Vagina (tissue), 2 donors: ENCODE measurements around the gene CENPT. TPM values are rescaled to one million over a fixed set of nuclear protein-coding genes. Genes with fewer than 3 reads are reported as not detected.

Experiments used
- DNase-seq, 2 donors: peaks; one replicate each; pipeline ENCODE4 v3.0.0-alpha.2; 2017; ENCODE audit errors: extremely low spot score in 2 of 2
- H3K27ac ChIP-seq: fragments of 200-600 bp; sonication (generic); one replicate; pipeline ENCODE4 v1.5.1; 2019
- H3K27me3 ChIP-seq: fragments of 200-600 bp; sonication (generic); one replicate; pipeline ENCODE4 v1.5.1; 2019
- H3K36me3 ChIP-seq, 2 donors: fragments of 200-600 bp; sonication (generic); one replicate each; pipeline ENCODE4 v1.5.1; 2017 to 2019
- H3K4me1 ChIP-seq: fragments of 200-600 bp; sonication (generic); one replicate; pipeline ENCODE4 v1.5.1; 2019
- H3K4me3 ChIP-seq, 2 donors: fragments of 200-600 bp; sonication (generic); 1 replicate in 1 of 2; 2 replicates in 1 of 2; pipeline ENCODE4 v1.5.1; 2016 to 2019
- H3K9me3 ChIP-seq: fragments of 200-600 bp; sonication (generic); one replicate; pipeline ENCODE4 v1.5.1; 2019
- CTCF ChIP-seq, 3 experiments: fragments of 450-650 bp in 2 of 3; fragments of 200-600 bp in 1 of 3; sonication (generic) in 1 of 3; IDR thresholded peaks; one replicate each; pipeline ENCODE4 v1.5.1; 2017 to 2019; ENCODE audit warnings: antibody characterized with exemption in 3 of 3, mild to moderate bottlenecking in 2 of 3, moderate library complexity in 2 of 3
- POLR2A ChIP-seq, 2 donors: fragments of 450-650 bp; IDR thresholded peaks; one replicate each; pipeline ENCODE4 v1.6.1; 2017; ENCODE audit warnings: antibody characterized with exemption in 2 of 2, mild to moderate bottlenecking in 2 of 2, moderate library complexity in 2 of 2
- POLR2AphosphoS5 ChIP-seq, 2 donors: sonication (generic); formaldehyde crosslinking; IDR thresholded peaks; one replicate each; pipeline ENCODE4 v1.9.0; 2017; ENCODE audit warnings: antibody characterized with exemption in 2 of 2, mild to moderate bottlenecking in 2 of 2, low read depth in 1 of 2; ENCODE audit not compliant: insufficient read depth in 1 of 2
- intact Hi-C: fragments of 100-400 bp; cut with DNase I; formaldehyde crosslinking; loops from one replicate; pipeline ENCODE4 v1.15.1; 2023
- small RNA-seq: library from RNA; depleted of rRNA; stranded (forward); fragments of <200 nt; gene quantifications from one replicate; pipeline ENCODE3, GENCODE V24; 2016
- total RNA-seq: library from RNA; depleted of rRNA; stranded (reverse); fragments of >200 nt; gene quantifications from one replicate; pipeline ENCODE4 v1.2.3, GENCODE V29; 2016

Gene CENPT
- total RNA-seq, 1 donor from 2014 or later = 57.7 TPM

DNA sequence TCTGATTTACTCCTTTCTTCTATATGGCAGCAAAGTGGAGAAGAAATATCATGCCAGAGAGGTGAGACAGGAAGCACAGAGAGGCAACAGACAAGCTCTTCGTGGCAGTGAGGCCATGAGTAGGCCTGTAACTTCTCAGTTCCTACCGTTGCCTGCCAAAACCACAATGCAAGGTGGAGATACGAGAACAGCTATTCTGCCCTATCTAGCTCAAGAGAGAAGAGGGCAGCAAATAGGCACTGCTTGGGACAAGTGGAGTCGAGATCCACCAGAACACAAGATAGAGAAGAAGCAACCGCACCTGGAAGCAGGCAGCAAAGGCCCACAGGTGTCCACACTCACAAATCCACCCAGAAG, 66.0 kb downstream of the CENPT start:
- H3K4me3 ChIP-seq = no peak overlapping the region
- no peaks in the 10 kb centered on the region for H3K9me3 ChIP-seq
- intact Hi-C loops = no loop called here
- no peaks in the 10 kb centered on the region for H3K27me3 ChIP-seq
- DNase-seq = no peak
- peaks cover 35% of the 10 kb centered on the region for H3K4me1 ChIP-seq
- no peak overlapping the region for H3K27ac ChIP-seq
- no peaks in the 10 kb centered on the region for H3K36me3 ChIP-seq
- TF ChIP-seq POLR2AphosphoS5 (IDR thresholded peaks at IDR 0.05; ENCODE audit: insufficient read depth in 1 of 2, low read depth in 1 of 2) (no peak), CTCF (IDR thresholded peaks at IDR 0.05) (no peak), POLR2A (IDR thresholded peaks at IDR 0.05) (no peak)

GRCh38 chr16:67780847-67781564, 66.5 kb downstream of the CENPT start:
- no peak overlapping the region for H3K27ac ChIP-seq
- intact Hi-C loops = no loop called here
- no peaks in the 10 kb centered on the region for H3K36me3 ChIP-seq
- H3K4me1 ChIP-seq = peaks cover 35% of the 10 kb centered on the region
- no peaks in the 10 kb centered on the region for H3K27me3 ChIP-seq
- no peak for DNase-seq
- TF ChIP-seq POLR2A (IDR thresholded peaks at IDR 0.05) (no peak), CTCF (IDR thresholded peaks at IDR 0.05) (no peak), POLR2AphosphoS5 (IDR thresholded peaks at IDR 0.05; ENCODE audit: insufficient read depth in 1 of 2, low read depth in 1 of 2) (no peak)
- no peaks in the 10 kb centered on the region for H3K9me3 ChIP-seq
- H3K4me3 ChIP-seq = no peak overlapping the region

DNA sequence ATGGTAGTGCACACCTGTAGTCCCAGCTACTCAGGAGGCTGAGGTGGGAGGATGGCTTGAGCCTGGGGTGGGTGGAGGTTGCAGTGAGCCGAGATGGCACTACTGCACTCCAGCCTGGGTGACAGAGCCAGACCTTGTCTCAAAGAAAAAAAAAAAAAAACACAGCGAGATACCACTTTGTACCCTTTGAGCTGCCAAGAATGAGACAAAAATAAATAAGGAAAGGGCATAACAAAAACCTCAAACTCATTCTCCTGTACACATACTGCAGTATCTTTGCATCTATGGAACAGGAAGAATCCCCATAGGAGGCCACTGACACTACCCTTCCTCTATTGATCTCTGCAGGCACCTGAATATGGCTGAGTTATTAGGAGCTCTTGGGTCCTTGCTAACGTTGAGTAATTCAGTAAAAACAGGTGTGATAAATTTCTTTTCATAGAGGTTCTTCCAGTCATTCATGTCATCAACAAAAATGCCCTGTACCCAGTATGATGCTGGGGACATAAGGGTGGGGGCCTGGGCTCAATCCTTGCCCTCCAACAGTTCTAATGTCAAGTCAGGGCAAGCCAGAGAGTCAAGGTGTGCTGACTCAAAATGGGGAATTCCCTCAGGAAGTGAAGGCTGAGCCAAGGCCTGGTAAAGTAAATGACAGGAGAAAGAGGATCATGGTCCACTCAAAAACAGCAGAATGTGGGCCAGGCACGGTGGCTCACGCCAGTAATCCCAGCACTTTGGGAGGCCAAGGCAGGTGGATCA, 68.1 kb downstream of the CENPT start:
- Histone ChIP-seq H3K27me3 (no peaks in the 10 kb centered on the region), H3K4me1 (peaks cover 37% of the 10 kb centered on the region), H3K27ac (no peak overlapping the region), H3K36me3 (no peaks in the 10 kb centered on the region), H3K4me3 (no peak overlapping the region), H3K9me3 (no peaks in the 10 kb centered on the region)
- TF ChIP-seq POLR2A (IDR thresholded peaks at IDR 0.05) (no peak), CTCF (IDR thresholded peaks at IDR 0.05) (no peak), POLR2AphosphoS5 (IDR thresholded peaks at IDR 0.05; ENCODE audit: insufficient read depth in 1 of 2, low read depth in 1 of 2) (peak in 1 of 2 donors; percentile 21)
- DNase-seq = no peak
- intact Hi-C loops = no loop called here

Small RNAs within 50 kb of the gene (small RNA-seq; reads per million reads assigned to genes)
- gene AC040162.2 (not detected), gene NRN1L (not detected)

Other genes with a start within 250 kb of the CENPT start
- 5.6 TPM for gene CARMIL2, start 202.5 kb downstream of the CENPT start, total RNA-seq
- gene ACD, start 187.4 kb downstream of the CENPT start, total RNA-seq = 38.8 TPM
- gene PARD6A, start 186.7 kb downstream of the CENPT start, total RNA-seq = 1.2 TPM
- 14.7 TPM for gene ENKD1, start 180.9 kb downstream of the CENPT start, total RNA-seq
- 10.3 TPM for gene C16orf86, start 180.9 kb downstream of the CENPT start, total RNA-seq
- 32.7 TPM for gene GFOD2, start 128.4 kb downstream of the CENPT start, total RNA-seq
- 17.9 TPM for gene RANBP10, start 41.1 kb downstream of the CENPT start, total RNA-seq
- gene TSNAXIP1, start 40.8 kb downstream of the CENPT start, total RNA-seq = not detected
- gene THAP11, start 5.4 kb downstream of the CENPT start, total RNA-seq = 50.6 TPM
- 131 TPM for gene NUTF2, start 760 bp downstream of the CENPT start, total RNA-seq
- 71.9 TPM for gene EDC4, start 25.4 kb upstream of the CENPT start, total RNA-seq
- gene NRN1L, start 37.2 kb upstream of the CENPT start, total RNA-seq = not detected
- 17.4 TPM for gene PSKH1, start 45.6 kb upstream of the CENPT start, total RNA-seq
- 3.2 TPM for gene CTRL, start 84.2 kb upstream of the CENPT start, total RNA-seq
- 45.2 TPM for gene PSMB10, start 89.2 kb upstream of the CENPT start, total RNA-seq
- 33.4 TPM for gene LCAT, start 96.4 kb upstream of the CENPT start, total RNA-seq
- gene SLC12A4, start 120.9 kb upstream of the CENPT start, total RNA-seq = 43.2 TPM
- gene DPEP3, start 132.8 kb upstream of the CENPT start, total RNA-seq = not detected
- 2.0 TPM for gene DPEP2, start 151.8 kb upstream of the CENPT start, total RNA-seq
- gene DPEP2NB, start 168.2 kb upstream of the CENPT start, total RNA-seq = not detected
- 17.7 TPM for gene DDX28, start 175.5 kb upstream of the CENPT start, total RNA-seq
- gene DUS2, start 175.6 kb upstream of the CENPT start, total RNA-seq = 11.5 TPM
- 51.8 TPM for gene NFATC3, start 237.7 kb upstream of the CENPT start, total RNA-seq